ENCODE measurements around the gene NAB2.

DNA sequence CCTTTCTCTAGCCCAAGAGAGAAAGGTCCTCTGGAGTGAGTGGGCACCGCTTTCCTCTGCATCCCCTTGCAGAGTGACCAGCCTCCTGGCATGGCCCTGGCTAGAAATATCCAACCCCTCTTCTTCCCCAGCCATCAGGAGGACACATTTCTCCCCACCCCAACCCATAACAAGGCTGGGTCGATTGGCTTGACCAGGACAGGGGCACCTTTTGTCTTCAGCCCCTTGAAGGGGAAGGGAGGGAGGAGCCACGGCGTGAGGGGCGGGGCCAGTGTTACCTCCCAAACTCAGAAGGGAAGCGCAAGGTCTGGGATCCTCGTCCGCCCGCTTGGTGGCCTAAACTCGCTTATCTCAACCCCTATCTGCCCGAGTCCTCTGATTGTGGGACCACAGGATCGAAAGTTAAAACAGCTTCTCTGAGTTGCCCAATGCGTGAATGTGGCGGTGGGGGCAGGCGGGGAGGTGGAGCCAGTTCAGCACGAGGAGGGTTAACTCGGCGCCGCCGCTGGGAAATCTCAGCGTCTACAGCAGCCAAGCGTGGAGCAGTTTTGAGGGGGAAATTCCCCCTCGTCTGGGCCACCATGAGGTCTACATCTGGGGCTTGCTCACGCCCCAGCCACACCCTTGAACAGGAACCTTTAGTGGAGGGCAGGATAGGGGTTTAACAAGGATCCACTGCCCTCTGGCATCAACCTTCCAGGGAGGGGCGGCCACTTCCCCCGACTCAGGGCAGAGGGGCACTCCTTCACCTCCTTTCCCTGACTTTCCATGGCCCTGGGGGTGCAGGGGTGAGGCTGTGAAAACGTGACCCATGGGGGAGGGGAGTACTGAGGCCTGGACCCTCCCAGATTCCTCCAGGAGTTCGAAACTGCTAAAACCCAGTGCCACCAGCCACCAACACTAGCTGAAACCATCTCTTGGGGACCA lies 21.5 kb downstream of the NAB2 start:
- TF ChIP-seq EP300 (IDR thresholded peaks at IDR 0.05; ENCODE audit: borderline replicate concordance), result no peak
- no peak for TF ChIP-seq ZBTB7A (IDR thresholded peaks at IDR 0.05; ENCODE audit: low read depth)
- TF ChIP-seq TAF1 (IDR thresholded peaks at IDR 0.05; ENCODE audit: low read depth), result no peak
- TF ChIP-seq YY1 (IDR thresholded peaks at IDR 0.05; ENCODE audit: low read depth), result no peak
- TF ChIP-seq TEAD4 (IDR thresholded peaks at IDR 0.05), result no peak
- no peak for TF ChIP-seq RAD21 (IDR thresholded peaks at IDR 0.05; ENCODE audit: low read depth)
- TF ChIP-seq, protein P1, sequence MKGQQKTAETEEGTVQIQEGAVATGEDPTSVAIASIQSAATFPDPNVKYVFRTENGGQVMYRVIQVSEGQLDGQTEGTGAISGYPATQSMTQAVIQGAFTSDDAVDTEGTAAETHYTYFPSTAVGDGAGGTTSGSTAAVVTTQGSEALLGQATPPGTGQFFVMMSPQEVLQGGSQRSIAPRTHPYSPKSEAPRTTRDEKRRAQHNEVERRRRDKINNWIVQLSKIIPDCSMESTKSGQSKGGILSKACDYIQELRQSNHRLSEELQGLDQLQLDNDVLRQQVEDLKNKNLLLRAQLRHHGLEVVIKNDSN (IDR thresholded peaks at IDR 0.05), result no peak
- TF ChIP-seq, protein P2, sequence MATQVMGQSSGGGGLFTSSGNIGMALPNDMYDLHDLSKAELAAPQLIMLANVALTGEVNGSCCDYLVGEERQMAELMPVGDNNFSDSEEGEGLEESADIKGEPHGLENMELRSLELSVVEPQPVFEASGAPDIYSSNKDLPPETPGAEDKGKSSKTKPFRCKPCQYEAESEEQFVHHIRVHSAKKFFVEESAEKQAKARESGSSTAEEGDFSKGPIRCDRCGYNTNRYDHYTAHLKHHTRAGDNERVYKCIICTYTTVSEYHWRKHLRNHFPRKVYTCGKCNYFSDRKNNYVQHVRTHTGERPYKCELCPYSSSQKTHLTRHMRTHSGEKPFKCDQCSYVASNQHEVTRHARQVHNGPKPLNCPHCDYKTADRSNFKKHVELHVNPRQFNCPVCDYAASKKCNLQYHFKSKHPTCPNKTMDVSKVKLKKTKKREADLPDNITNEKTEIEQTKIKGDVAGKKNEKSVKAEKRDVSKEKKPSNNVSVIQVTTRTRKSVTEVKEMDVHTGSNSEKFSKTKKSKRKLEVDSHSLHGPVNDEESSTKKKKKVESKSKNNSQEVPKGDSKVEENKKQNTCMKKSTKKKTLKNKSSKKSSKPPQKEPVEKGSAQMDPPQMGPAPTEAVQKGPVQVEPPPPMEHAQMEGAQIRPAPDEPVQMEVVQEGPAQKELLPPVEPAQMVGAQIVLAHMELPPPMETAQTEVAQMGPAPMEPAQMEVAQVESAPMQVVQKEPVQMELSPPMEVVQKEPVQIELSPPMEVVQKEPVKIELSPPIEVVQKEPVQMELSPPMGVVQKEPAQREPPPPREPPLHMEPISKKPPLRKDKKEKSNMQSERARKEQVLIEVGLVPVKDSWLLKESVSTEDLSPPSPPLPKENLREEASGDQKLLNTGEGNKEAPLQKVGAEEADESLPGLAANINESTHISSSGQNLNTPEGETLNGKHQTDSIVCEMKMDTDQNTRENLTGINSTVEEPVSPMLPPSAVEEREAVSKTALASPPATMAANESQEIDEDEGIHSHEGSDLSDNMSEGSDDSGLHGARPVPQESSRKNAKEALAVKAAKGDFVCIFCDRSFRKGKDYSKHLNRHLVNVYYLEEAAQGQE (IDR thresholded peaks at IDR 0.05; ENCODE audit: low read depth), result no peak
- TF ChIP-seq TCF12 (IDR thresholded peaks at IDR 0.05; ENCODE audit: low read depth), result no peak
- TF ChIP-seq EGR1 (IDR thresholded peaks at IDR 0.05), result no peak
- TF ChIP-seq, protein P3, sequence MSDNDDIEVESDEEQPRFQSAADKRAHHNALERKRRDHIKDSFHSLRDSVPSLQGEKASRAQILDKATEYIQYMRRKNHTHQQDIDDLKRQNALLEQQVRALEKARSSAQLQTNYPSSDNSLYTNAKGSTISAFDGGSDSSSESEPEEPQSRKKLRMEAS (IDR thresholded peaks at IDR 0.05), result no peak
- TF ChIP-seq CEBPB (IDR thresholded peaks at IDR 0.05), result no peak
- no peak for TF ChIP-seq CREB1 (IDR thresholded peaks at IDR 0.05; ENCODE audit: low read depth)

Measured in Ishikawa (cell line).